IPS DF 6.9 (cell line): ENCODE data around the gene SPATS2L.

Experiments used
- DNase-seq: peaks from one replicate; pipeline ENCODE4 v3.0.0-alpha.2; 2013; ENCODE audit warnings: low read depth, low spot score
- H3K27ac ChIP-seq: one replicate; pipeline ENCODE4 v1.5.1; 2013; ENCODE audit warnings: low read length, control low read depth
- H3K27me3 ChIP-seq: 2 replicates; pipeline ENCODE4 v1.6.1; 2013; ENCODE audit warnings: mild to moderate bottlenecking, low read length; ENCODE audit not compliant: control insufficient read depth, insufficient read depth
- H3K36me3 ChIP-seq: 2 replicates; pipeline ENCODE4 v1.6.1; 2013; ENCODE audit warnings: low read length; ENCODE audit not compliant: control insufficient read depth, insufficient read depth
- H3K4me1 ChIP-seq: 2 replicates; pipeline ENCODE4 v1.6.1; 2013; ENCODE audit warnings: low read length; ENCODE audit not compliant: control insufficient read depth, insufficient read depth
- H3K4me3 ChIP-seq: 2 replicates; pipeline ENCODE4 v1.5.1; 2013; ENCODE audit warnings: mild to moderate bottlenecking, low read length
- H3K9me3 ChIP-seq: 2 replicates; pipeline ENCODE4 v1.6.1; 2013; ENCODE audit warnings: low read length, inconsistent platforms; ENCODE audit not compliant: control insufficient read depth, insufficient read depth
- WGBS: extraction: QIAGEN DNeasy Blood & Tissue Kit; methylation state at CpG from one replicate; pipeline ENCODE4 v1.1.7; 2013; ENCODE audit warnings: mixed read lengths, missing lambda C conversion rate; ENCODE audit not compliant: insufficient read length, insufficient coverage; 5-methylcytosine and 5-hydroxymethylcytosine counted together

Gene SPATS2L

DNA sequence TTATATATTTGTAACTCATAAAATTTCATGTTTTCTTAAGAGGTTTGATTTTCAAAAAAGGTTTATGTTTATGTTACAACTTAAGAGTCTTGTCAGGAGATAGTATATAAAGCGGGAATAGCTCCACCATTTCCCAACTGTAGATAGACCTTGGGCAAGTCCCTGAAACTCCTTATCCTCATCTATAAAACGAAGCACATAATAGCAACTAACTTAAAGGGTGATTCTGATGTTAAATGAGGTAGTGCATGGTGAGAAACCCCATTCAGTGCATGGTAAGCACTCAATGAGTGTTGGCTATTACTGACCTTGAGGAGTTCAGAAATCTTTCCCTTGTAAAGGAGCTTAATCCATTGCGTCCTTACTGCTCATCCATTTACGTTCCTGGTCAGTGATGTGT, 169.3 kb downstream of the SPATS2L start:
- no CpG with 5 or more reads among the region's 4 CpGs for WGBS
- no peaks in the 10 kb centered on the region for H3K27me3 ChIP-seq
- no peaks in the 10 kb centered on the region for H3K9me3 ChIP-seq
- H3K27ac ChIP-seq, result no peak overlapping the region
- no peaks in the 10 kb centered on the region for H3K4me1 ChIP-seq
- H3K4me3 ChIP-seq, result no peak overlapping the region
- DNase-seq, result no peak
- H3K36me3 ChIP-seq, result peaks cover 28% of the 10 kb centered on the region

GRCh38 chr2:200476836-200477235, 170.3 kb downstream of the SPATS2L start:
- DNase-seq, result no peak
- H3K27ac ChIP-seq, result no peak overlapping the region
- no peak overlapping the region for H3K4me3 ChIP-seq
- H3K27me3 ChIP-seq, result no peaks in the 10 kb centered on the region
- peaks cover 24% of the 10 kb centered on the region for H3K36me3 ChIP-seq
- WGBS, result no CpG with 5 or more reads among the region's 8 CpGs
- H3K9me3 ChIP-seq, result no peaks in the 10 kb centered on the region
- H3K4me1 ChIP-seq, result no peaks in the 10 kb centered on the region

GRCh38 chr2:200477667-200478131, 171.2 kb downstream of the SPATS2L start:
- H3K36me3 ChIP-seq, result peaks cover 19% of the 10 kb centered on the region
- no peak for DNase-seq

DNA sequence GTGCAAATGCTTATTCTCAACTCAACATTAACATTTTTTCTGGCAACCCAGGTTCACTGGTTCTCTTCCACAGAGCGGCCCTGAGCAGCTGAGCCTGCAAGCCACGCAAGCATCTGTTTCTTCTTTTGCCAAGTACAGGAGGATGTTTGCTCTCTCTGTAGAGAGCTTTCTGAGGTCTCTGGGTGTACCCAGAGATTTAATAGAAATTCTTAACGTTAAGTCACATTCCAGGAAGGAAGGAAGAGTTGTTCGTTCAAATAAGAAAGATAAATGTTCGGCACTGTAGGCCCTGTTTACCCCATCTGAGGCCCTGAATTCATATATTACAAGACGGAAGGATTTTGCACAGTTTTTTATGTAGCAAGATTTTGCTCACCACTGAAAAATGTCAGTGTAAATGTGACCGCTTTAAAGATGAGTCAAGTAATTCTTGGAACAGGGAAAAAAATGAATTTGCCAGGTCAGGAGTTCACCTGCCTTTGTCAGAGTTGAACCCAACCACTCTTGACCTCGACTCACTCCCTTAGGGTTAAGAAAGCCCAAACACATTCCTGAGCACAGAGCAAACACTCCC, 173.3 kb downstream of the SPATS2L start:
- Histone ChIP-seq H3K27me3 (no peaks in the 10 kb centered on the region), H3K4me1 (no peaks in the 10 kb centered on the region), H3K36me3 (peaks cover 12% of the 10 kb centered on the region; the same call in 1 of the 2 replicates), H3K9me3 (no peaks in the 10 kb centered on the region), H3K4me3 (no peak overlapping the region), H3K27ac (no peak overlapping the region)
- DNase-seq, result no peak
- no CpG with 5 or more reads among the region's 8 CpGs for WGBS

More at GRCh38 chr2:200477667-200478131, 171.2 kb downstream of the SPATS2L start:
- Histone ChIP-seq H3K4me1 (no peaks in the 10 kb centered on the region), H3K27ac (no peak overlapping the region), H3K27me3 (no peaks in the 10 kb centered on the region), H3K4me3 (no peak overlapping the region), H3K9me3 (no peaks in the 10 kb centered on the region)
- no CpG with 5 or more reads among the region's 21 CpGs for WGBS

DNA sequence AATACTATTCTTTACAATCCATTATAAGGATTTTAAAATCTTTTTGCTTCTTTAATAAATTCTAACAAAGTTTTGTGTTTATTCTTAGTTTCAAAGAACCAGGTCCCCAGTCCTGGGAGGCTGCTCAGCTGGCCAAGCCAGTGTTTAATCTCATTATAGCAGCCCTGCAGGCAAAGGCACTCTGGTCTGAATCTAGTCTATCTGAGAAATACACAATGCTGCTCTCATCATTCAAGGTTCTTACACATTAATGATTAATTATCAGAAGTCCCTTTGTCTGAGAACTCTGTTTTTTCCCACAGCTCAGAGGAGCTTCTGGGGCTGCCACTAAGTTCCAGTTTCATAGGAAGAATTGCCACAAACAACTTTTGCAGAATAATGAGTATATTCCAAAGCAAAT, 175.7 kb downstream of the SPATS2L start:
- H3K4me1 ChIP-seq, result no peaks in the 10 kb centered on the region
- H3K4me3 ChIP-seq, result no peak overlapping the region
- no peak for DNase-seq
- H3K9me3 ChIP-seq, result no peaks in the 10 kb centered on the region
- H3K27ac ChIP-seq, result no peak overlapping the region
- no peaks in the 10 kb centered on the region for H3K27me3 ChIP-seq
- H3K36me3 ChIP-seq, result peaks cover 6% of the 10 kb centered on the region; the same call in 1 of the 2 replicates

DNA sequence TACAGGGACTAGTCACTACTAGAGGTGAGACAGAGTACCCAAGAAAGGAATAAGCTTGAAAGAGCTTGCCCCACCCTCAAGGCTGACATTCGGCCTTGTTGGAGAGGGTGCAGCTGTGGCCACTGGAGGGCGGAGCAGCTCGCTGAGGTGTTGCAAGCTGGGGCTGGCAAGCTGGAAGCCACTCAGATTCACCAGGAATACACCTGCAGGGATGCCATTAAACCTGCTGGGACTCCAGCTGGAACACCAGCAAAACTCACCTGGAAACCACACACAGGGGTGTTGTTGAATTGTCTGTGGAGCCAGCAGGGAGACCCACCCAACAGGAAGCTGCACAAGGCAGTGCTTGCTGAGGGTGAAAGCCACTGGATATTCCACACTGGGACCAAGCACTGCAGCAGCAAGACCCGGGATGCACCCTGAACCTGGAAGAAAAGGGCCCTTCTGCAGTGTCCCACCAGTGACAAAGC, 177.3 kb downstream of the SPATS2L start:
- Histone ChIP-seq H3K4me3 (no peak overlapping the region), H3K9me3 (no peaks in the 10 kb centered on the region), H3K4me1 (no peaks in the 10 kb centered on the region), H3K36me3 (0 out of 2 replicates have a peak, but pooled peaks cover 2% of the 10 kb centered on the region), H3K27ac (no peak overlapping the region), H3K27me3 (no peaks in the 10 kb centered on the region)
- no CpG with 5 or more reads among the region's 4 CpGs for WGBS
- DNase-seq, result peak; percentile 52

DNA sequence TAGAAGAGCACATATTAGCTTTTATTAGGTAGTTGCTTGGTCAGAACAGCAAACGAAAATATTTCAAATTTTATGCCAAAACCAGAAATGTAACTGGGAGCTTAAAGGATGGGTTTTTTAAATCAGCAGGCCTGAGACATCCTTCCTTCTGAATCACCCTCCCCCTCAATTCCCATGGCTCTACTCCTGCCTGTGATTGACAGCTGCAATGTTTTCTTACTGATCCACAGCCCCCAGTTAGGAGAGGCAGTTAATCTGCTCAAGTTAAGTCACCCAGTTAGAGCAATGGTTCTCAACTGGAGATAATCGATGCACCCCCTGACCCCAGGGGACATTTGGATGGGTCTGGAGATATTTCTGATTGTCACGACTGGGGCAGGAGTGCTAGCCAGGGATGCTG, 178.4 kb downstream of the SPATS2L start:
- no CpG with 5 or more reads among the region's 3 CpGs for WGBS
- Histone ChIP-seq H3K9me3 (no peaks in the 10 kb centered on the region), H3K4me1 (no peaks in the 10 kb centered on the region), H3K27me3 (no peaks in the 10 kb centered on the region), H3K4me3 (no peak overlapping the region), H3K27ac (no peak overlapping the region), H3K36me3 (no peaks in the 10 kb centered on the region)
- DNase-seq, result no peak

DNA sequence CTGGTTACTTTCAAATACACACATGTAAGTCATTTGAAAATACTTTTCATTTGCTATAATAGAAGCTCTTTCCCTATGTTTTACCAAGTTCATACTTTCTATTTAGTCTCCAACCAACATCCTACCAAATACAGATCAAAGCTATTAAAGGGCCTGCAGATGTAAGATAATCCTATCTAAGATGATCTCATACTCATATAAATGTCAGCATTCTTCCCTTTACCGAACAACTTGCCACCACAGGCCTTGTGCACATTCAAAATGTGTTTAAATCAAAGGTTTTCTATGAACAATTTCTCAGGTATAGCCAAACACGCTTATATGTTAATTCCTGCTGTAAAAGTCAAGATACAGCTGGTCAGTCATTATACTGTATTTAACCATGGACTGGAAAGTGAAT, 180.0 kb downstream of the SPATS2L start:
- DNase-seq, result no peak
- Histone ChIP-seq H3K4me3 (no peak overlapping the region), H3K27ac (no peak overlapping the region), H3K27me3 (no peaks in the 10 kb centered on the region), H3K9me3 (no peaks in the 10 kb centered on the region), H3K36me3 (no peaks in the 10 kb centered on the region), H3K4me1 (no peaks in the 10 kb centered on the region)
- WGBS, result no CpG with 5 or more reads among the region's 2 CpGs

DNA sequence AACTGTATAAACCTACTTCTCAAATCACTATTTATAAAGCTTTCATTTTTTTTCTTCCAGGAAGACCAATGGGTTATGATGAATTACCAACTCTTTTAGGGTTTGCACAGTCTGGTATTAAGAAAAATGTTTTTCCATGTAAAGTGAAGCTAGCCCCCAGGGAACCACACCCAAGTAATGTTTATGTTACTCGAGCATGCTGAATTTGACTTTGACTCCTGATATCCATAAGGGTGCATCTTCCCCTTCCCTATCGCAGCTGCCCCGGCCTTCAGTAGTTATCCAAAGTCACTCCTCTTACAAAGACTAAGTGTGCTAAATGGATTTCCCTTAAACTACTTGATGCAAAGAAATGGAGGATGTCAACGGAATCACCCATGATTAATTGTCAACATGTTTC, 181.7 kb downstream of the SPATS2L start:
- no peaks in the 10 kb centered on the region for H3K27me3 ChIP-seq
- no peak overlapping the region for H3K4me3 ChIP-seq
- WGBS, result no CpG with 5 or more reads among the region's 4 CpGs
- H3K36me3 ChIP-seq, result no peaks in the 10 kb centered on the region
- H3K9me3 ChIP-seq, result no peaks in the 10 kb centered on the region
- no peak overlapping the region for H3K27ac ChIP-seq
- DNase-seq, result no peak
- H3K4me1 ChIP-seq, result no peaks in the 10 kb centered on the region

DNA sequence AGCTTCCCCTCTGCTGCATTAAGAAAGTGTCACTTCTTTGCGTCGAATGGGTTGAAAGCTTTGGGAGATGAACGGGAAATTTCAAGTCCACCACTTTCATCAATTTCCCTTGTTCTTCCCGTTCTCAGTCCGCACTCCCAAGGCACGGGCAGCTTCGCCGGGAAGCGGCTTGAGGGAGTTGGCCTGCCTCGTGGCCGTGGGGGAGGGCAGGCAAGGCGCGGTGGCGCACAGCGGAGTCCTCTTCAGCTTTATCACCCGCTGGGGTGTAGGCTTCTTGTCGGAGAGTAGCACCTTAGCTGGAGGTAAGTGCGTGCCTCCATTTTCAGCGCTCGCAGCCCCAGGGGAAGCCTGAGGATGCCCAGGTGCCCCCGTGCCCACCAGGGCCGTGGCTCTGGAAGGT, 183.5 kb downstream of the SPATS2L start:
- Histone ChIP-seq H3K36me3 (no peaks in the 10 kb centered on the region), H3K27ac (no peak overlapping the region), H3K9me3 (no peaks in the 10 kb centered on the region), H3K4me3 (no peak overlapping the region), H3K4me1 (no peaks in the 10 kb centered on the region), H3K27me3 (no peaks in the 10 kb centered on the region)
- DNase-seq, result no peak
- no CpG with 5 or more reads among the region's 22 CpGs for WGBS

- Histone ChIP-seq H3K4me1 (no peaks in the 10 kb centered on the region), H3K27me3 (no peaks in the 10 kb centered on the region), H3K36me3 (no peaks in the 10 kb centered on the region), H3K27ac (no peak overlapping the region), H3K9me3 (no peaks in the 10 kb centered on the region), H3K4me3 (no peak overlapping the region)
- no peak for DNase-seq
These were observed 186.2 kb downstream of the SPATS2L start for GRCh38 chr2:200492656-200493055.
